H9 (cell line): ENCODE measurements around the gene ZDHHC1. TPM values are rescaled to one million over a fixed set of nuclear protein-coding genes. Genes with fewer than 3 reads are reported as not detected.

Experiments used
- DNase-seq: peaks from one replicate; pipeline ENCODE4 v3.0.0-alpha.2; 2017
- H2AFZ ChIP-seq: one replicate; pipeline ENCODE4 v1.6.1; 2013; ENCODE audit warnings: mild to moderate bottlenecking, low read length, control low read depth, moderate library complexity
- H2AK5ac ChIP-seq: 2 replicates; pipeline ENCODE4 v1.6.1; 2013; ENCODE audit warnings: low read length, control low read depth, mixed read lengths; ENCODE audit not compliant: insufficient read length
- H2BK120ac ChIP-seq: one replicate; pipeline ENCODE4 v1.6.1; 2013; ENCODE audit warnings: low read depth, mild to moderate bottlenecking, low read length, control low read depth, inconsistent platforms; ENCODE audit not compliant: poor library complexity, severe bottlenecking
- H2BK12ac ChIP-seq: 2 replicates; pipeline ENCODE4 v1.6.1; 2013; ENCODE audit warnings: low read length, control low read depth, mixed read lengths, low read depth; ENCODE audit not compliant: insufficient read length
- H2BK15ac ChIP-seq: 2 replicates; pipeline ENCODE4 v1.6.1; 2013; ENCODE audit warnings: low read depth, low read length, control low read depth
- H2BK20ac ChIP-seq: one replicate; pipeline ENCODE4 v1.6.1; 2013; ENCODE audit warnings: low read depth, mild to moderate bottlenecking, low read length, control low read depth, inconsistent platforms; ENCODE audit not compliant: poor library complexity, severe bottlenecking
- H2BK5ac ChIP-seq: 2 replicates; pipeline ENCODE4 v1.6.1; 2013; ENCODE audit warnings: low read length, control low read depth, mixed read lengths; ENCODE audit not compliant: insufficient read length
- H3K14ac ChIP-seq: 2 replicates; pipeline ENCODE4 v1.6.1; 2013; ENCODE audit warnings: low read length, control low read depth; ENCODE audit not compliant: insufficient read depth
- H3K18ac ChIP-seq: 2 replicates; pipeline ENCODE4 v1.6.1; 2013; ENCODE audit warnings: low read depth, mild to moderate bottlenecking, mixed read lengths, low read length, control low read depth; ENCODE audit not compliant: insufficient read length
- H3K23ac ChIP-seq: 2 replicates; pipeline ENCODE4 v1.6.1; 2013; ENCODE audit warnings: low read length, control low read depth, mixed read lengths, low read depth; ENCODE audit not compliant: insufficient read length
- H3K23me2 ChIP-seq: 2 replicates; pipeline ENCODE4 v1.6.1; 2013; ENCODE audit warnings: low read depth, mild to moderate bottlenecking, mixed read lengths, low read length, control low read depth; ENCODE audit not compliant: insufficient read length, poor library complexity, severe bottlenecking
- H3K27ac ChIP-seq: 2 replicates; pipeline ENCODE4 v1.5.1; 2013; ENCODE audit warnings: low read length, control low read depth, mixed read lengths, low read depth; ENCODE audit not compliant: insufficient read length
- H3K27me3 ChIP-seq: 2 replicates; pipeline ENCODE4 v1.6.1; 2013; ENCODE audit warnings: low read length, control low read depth, inconsistent platforms; ENCODE audit not compliant: insufficient read depth
- H3K4ac ChIP-seq: 2 replicates; pipeline ENCODE4 v1.6.1; 2013; ENCODE audit warnings: low read depth, mild to moderate bottlenecking, control low read depth, inconsistent platforms, low read length, moderate library complexity
- H3K4me1 ChIP-seq: 2 replicates; pipeline ENCODE4 v1.6.1; 2013; ENCODE audit warnings: low read length, control low read depth, inconsistent platforms; ENCODE audit not compliant: insufficient read depth
- H3K4me2 ChIP-seq: 2 replicates; pipeline ENCODE4 v1.6.1; 2013; ENCODE audit warnings: low read length, control low read depth, mixed read lengths; ENCODE audit not compliant: insufficient read length, insufficient read depth
- H3K56ac ChIP-seq: 2 replicates; pipeline ENCODE4 v1.6.1; 2013; ENCODE audit warnings: low read depth, mild to moderate bottlenecking, mixed read lengths, low read length, control low read depth; ENCODE audit not compliant: insufficient read length
- H3K79me1 ChIP-seq: 2 replicates; pipeline ENCODE4 v1.6.1; 2013; ENCODE audit warnings: low read depth, mild to moderate bottlenecking, moderate library complexity, low read length, control low read depth, inconsistent platforms; ENCODE audit not compliant: insufficient read depth, poor library complexity, severe bottlenecking
- H3K79me2 ChIP-seq: 2 replicates; pipeline ENCODE4 v1.6.1; 2013; ENCODE audit warnings: low read length, control low read depth, inconsistent platforms; ENCODE audit not compliant: insufficient read depth
- H3K9ac ChIP-seq: 2 replicates; pipeline ENCODE4 v1.6.1; 2013; ENCODE audit warnings: low read length, control low read depth, mixed read lengths; ENCODE audit not compliant: insufficient read length; ENCODE audit errors: extremely low read depth
- H3K9me3 ChIP-seq: one replicate; pipeline ENCODE4 v1.6.1; 2013; ENCODE audit warnings: low read depth, low read length, inconsistent platforms; ENCODE audit not compliant: control insufficient read depth
- H3T11ph ChIP-seq: one replicate; pipeline ENCODE4 v1.6.1; 2013; ENCODE audit warnings: mild to moderate bottlenecking, low read length, control low read depth, inconsistent platforms
- H4K20me1 ChIP-seq: one replicate; pipeline ENCODE4 v1.6.1; 2013; ENCODE audit not compliant: control insufficient read depth, insufficient read length, insufficient read depth
- H4K5ac ChIP-seq: 2 replicates; pipeline ENCODE4 v1.6.1; 2013; ENCODE audit warnings: low read depth, mild to moderate bottlenecking, mixed read lengths, low read length, control low read depth; ENCODE audit not compliant: insufficient read length
- H4K8ac ChIP-seq: replicated peaks from 2 replicates; pipeline ENCODE4 v1.6.1; 2013; ENCODE audit warnings: low read length, control low read depth, mixed read lengths, low read depth; ENCODE audit not compliant: insufficient read length
- H4K91ac ChIP-seq: 2 replicates; pipeline ENCODE4 v1.6.1; 2013; ENCODE audit warnings: low read depth, mild to moderate bottlenecking, moderate library complexity, mixed read lengths, low read length, control low read depth; ENCODE audit not compliant: insufficient read length
- H3K27ac Mint-ChIP-seq, 3 experiments: 2 replicates in 2 of 3; 3 replicates in 1 of 3; pipeline ENCODE4 v1.8.0; 2020 to 2021; ENCODE audit warnings: mixed read lengths in 3 of 3, mild to moderate bottlenecking in 1 of 3, moderate library complexity in 1 of 3
- H3K27me3 Mint-ChIP-seq: 2 replicates; pipeline ENCODE4 v1.8.0; 2021; ENCODE audit warnings: low read depth, mild to moderate bottlenecking, moderate library complexity, mixed read lengths
- H3K36me3 Mint-ChIP-seq, 3 experiments: 2 replicates in 2 of 3; 3 replicates in 1 of 3; pipeline ENCODE4 v1.8.0; 2020 to 2021; ENCODE audit warnings: low read depth in 3 of 3, mixed read lengths in 3 of 3; ENCODE audit not compliant: insufficient read depth in 1 of 3
- H3K4me1 Mint-ChIP-seq, 2 experiments: 2 replicates each; pipeline ENCODE4 v1.8.0; 2020; ENCODE audit warnings: mixed read lengths in 2 of 2
- H3K4me3 Mint-ChIP-seq, 2 experiments: 2 replicates in 1 of 2; 3 replicates in 1 of 2; pipeline ENCODE4 v1.8.0; 2020 to 2021; ENCODE audit warnings: mild to moderate bottlenecking in 2 of 2, mixed read lengths in 2 of 2, moderate library complexity in 1 of 2
- H3K9me3 Mint-ChIP-seq, 2 experiments: 2 replicates in 1 of 2; 3 replicates in 1 of 2; pipeline ENCODE4 v1.8.0; 2020; ENCODE audit warnings: mild to moderate bottlenecking in 2 of 2, mixed read lengths in 2 of 2, moderate library complexity in 1 of 2
- WGBS: extraction: QIAGEN DNeasy Blood & Tissue Kit; methylation state at CpG from one replicate; pipeline ENCODE4 v1.1.7; 2013; ENCODE audit warnings: missing lambda C conversion rate, low lambda C conversion rate, mixed read lengths; ENCODE audit not compliant: insufficient read length; ENCODE audit errors: extremely low coverage; 5-methylcytosine and 5-hydroxymethylcytosine counted together
- total RNA-seq: library from RNA; stranded (reverse); gene quantifications from 2 replicates; pipeline ENCODE4 v1.2.1, GENCODE V29; 2021
- TF ChIP-seq, protein P1 (sequence below): fragments of 200-600 bp; sonication (generic); conservative IDR thresholded peaks from 3 replicates; pipeline ENCODE4 v1.8.0; 2021; ENCODE audit warnings: antibody characterized with exemption, mild to moderate bottlenecking

Gene ZDHHC1
- total RNA-seq, 1 experiment from 2014 or later = 3.7 TPM

GRCh38 chr16:67454104-67454503 is 37.8 kb upstream of the ZDHHC1 start:
- Mint-ChIP-seq H3K27ac (0 out of 7 replicates have a peak overlapping the region, but pooled peaks of 1 of the 3 experiments have one; percentile 24), H3K36me3 (peaks cover 4 to 17% (median 5%) of the 10 kb centered on the region in 3 experiments; a peak in 6 of 7 replicates), H3K27me3 (no peaks in the 10 kb centered on the region), H3K9me3 (no peaks in the 10 kb centered on the region), H3K4me1 (peaks cover 7 to 10% of the 10 kb centered on the region in 2 experiments), H3K4me3 (no peak overlapping the region)
- Histone ChIP-seq H3K56ac (no peak overlapping the region), H3K4me1 (no peaks in the 10 kb centered on the region), H3K4me2 (no peak overlapping the region), H3K4ac (no peak overlapping the region), H3K79me1 (no peaks in the 10 kb centered on the region), H3K14ac (no peak overlapping the region), H3K23ac (no peak overlapping the region), H3T11ph (no peak overlapping the region), H2BK20ac (no peak overlapping the region), H3K23me2 (no peaks in the 10 kb centered on the region), H2BK5ac (no peak overlapping the region), H3K79me2 (no peaks in the 10 kb centered on the region), H2BK15ac (no peak overlapping the region), H4K8ac (no peak overlapping the region), H3K18ac (no peak overlapping the region), H3K27ac (no peak overlapping the region), H4K5ac (no peak overlapping the region), H2BK12ac (no peak overlapping the region), H3K9ac (no peak overlapping the region), H2BK120ac (no peak overlapping the region), H3K9me3 (no peaks in the 10 kb centered on the region), H4K20me1 (no peaks in the 10 kb centered on the region), H2AFZ (no peak overlapping the region), H4K91ac (no peak overlapping the region), H3K27me3 (no peaks in the 10 kb centered on the region), H2AK5ac (no peak overlapping the region)
- TF ChIP-seq, protein P1, sequence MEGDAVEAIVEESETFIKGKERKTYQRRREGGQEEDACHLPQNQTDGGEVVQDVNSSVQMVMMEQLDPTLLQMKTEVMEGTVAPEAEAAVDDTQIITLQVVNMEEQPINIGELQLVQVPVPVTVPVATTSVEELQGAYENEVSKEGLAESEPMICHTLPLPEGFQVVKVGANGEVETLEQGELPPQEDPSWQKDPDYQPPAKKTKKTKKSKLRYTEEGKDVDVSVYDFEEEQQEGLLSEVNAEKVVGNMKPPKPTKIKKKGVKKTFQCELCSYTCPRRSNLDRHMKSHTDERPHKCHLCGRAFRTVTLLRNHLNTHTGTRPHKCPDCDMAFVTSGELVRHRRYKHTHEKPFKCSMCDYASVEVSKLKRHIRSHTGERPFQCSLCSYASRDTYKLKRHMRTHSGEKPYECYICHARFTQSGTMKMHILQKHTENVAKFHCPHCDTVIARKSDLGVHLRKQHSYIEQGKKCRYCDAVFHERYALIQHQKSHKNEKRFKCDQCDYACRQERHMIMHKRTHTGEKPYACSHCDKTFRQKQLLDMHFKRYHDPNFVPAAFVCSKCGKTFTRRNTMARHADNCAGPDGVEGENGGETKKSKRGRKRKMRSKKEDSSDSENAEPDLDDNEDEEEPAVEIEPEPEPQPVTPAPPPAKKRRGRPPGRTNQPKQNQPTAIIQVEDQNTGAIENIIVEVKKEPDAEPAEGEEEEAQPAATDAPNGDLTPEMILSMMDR = no peak
- no CpG with 5 or more reads among the region's 5 CpGs for WGBS
- no peak for DNase-seq
